Measurements from ENCODE around the gene TMEM167B. TPM values are rescaled to one million over a fixed set of nuclear protein-coding genes. Genes with fewer than 3 reads are reported as not detected.

The TMEM167B gene
- total and polyA plus RNA-seq, 9 donors = 18.2 to 58.0 (median 41.9) TPM

DNA sequence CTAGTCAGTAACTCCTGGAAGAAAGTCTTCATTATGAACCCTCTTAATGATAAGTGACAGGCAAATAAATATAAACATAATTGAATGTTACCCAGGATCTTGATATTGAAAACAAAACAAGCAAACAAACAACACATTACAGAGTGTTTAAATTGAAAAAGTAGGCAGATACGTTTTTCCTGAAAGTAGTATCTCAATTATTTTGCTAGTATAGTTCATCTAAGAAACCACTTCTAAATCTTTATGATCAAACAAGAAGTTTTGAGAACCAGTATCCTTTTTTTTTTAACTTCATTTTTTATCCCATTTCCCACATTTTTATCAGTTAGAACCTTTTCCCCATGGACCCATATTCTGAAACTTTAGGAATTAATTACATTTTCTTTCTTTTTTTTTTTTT is 45.0 kb upstream of the TMEM167B start:
- Histone ChIP-seq H3K27me3 (no peaks in the 10 kb centered on the region), H3K27ac (no peak overlapping the region), H3K4me1 (ENCODE audit: insufficient read depth) (no peaks in the 10 kb centered on the region), H3K36me3 (no peaks in the 10 kb centered on the region), H3K9me3 (no peaks in the 10 kb centered on the region), H3K4me3 (no peak overlapping the region)
- TF ChIP-seq EP300 (IDR thresholded peaks at IDR 0.05) = no peak
- TF ChIP-seq, protein P1, sequence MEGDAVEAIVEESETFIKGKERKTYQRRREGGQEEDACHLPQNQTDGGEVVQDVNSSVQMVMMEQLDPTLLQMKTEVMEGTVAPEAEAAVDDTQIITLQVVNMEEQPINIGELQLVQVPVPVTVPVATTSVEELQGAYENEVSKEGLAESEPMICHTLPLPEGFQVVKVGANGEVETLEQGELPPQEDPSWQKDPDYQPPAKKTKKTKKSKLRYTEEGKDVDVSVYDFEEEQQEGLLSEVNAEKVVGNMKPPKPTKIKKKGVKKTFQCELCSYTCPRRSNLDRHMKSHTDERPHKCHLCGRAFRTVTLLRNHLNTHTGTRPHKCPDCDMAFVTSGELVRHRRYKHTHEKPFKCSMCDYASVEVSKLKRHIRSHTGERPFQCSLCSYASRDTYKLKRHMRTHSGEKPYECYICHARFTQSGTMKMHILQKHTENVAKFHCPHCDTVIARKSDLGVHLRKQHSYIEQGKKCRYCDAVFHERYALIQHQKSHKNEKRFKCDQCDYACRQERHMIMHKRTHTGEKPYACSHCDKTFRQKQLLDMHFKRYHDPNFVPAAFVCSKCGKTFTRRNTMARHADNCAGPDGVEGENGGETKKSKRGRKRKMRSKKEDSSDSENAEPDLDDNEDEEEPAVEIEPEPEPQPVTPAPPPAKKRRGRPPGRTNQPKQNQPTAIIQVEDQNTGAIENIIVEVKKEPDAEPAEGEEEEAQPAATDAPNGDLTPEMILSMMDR (IDR thresholded peaks at IDR 0.05) = no peak
- no peak for TF ChIP-seq POLR2A (IDR thresholded peaks at IDR 0.05)
- 53 to 66% (median 60%) methylated on average over 1 of the region's 1 CpG for WGBS, 3 donors
- intact Hi-C loops (cut with DNase I) = no loop called here
- DNase-seq = no peak

DNA sequence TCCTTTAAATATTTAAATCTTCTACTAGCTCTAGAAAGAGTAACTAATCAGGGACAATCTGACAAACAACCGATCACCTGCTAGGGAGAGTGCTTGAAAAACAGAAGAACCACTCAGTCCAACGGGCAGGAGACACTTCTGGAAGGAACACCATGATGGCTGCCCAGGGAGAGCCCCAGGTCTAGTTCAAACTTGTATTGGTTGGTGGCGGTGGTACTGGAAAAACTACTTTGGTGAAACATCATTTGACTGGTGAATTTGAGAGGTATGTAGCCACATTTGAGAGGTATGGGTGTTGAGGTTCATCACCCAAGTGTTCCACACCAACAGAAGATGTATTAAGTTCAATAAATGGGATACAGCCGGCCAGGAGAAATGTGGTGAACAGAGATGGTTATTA is 43.9 kb upstream of the TMEM167B start:
- TF ChIP-seq, protein P1 (IDR thresholded peaks at IDR 0.05) = no peak
- TF ChIP-seq POLR2A (IDR thresholded peaks at IDR 0.05) (no peak), EP300 (IDR thresholded peaks at IDR 0.05) (no peak)
- Histone ChIP-seq H3K4me1 (ENCODE audit: insufficient read depth) (no peaks in the 10 kb centered on the region), H3K4me3 (no peak overlapping the region), H3K9me3 (no peaks in the 10 kb centered on the region), H3K36me3 (no peaks in the 10 kb centered on the region), H3K27me3 (no peaks in the 10 kb centered on the region), H3K27ac (no peak overlapping the region)
- intact Hi-C loops (cut with DNase I) = no loop called here
- DNase-seq = no peak
- WGBS, 3 donors = 78 to 81% (median 81%) methylated on average over 4 of the region's 4 CpGs

GRCh38 chr1:109047339-109047738 is 43.2 kb upstream of the TMEM167B start:
- no peaks in the 10 kb centered on the region for H3K9me3 ChIP-seq
- H3K27me3 ChIP-seq = no peaks in the 10 kb centered on the region
- 74 to 83% (median 81%) methylated on average over 6 of the region's 6 CpGs for WGBS, 3 donors
- no peak overlapping the region for H3K4me3 ChIP-seq
- TF ChIP-seq, protein P1 (IDR thresholded peaks at IDR 0.05) = no peak
- TF ChIP-seq POLR2A (IDR thresholded peaks at IDR 0.05) (no peak), EP300 (IDR thresholded peaks at IDR 0.05) (no peak)
- no peak overlapping the region for H3K27ac ChIP-seq
- H3K36me3 ChIP-seq = no peaks in the 10 kb centered on the region
- intact Hi-C loops (cut with DNase I) = no loop called here
- no peaks in the 10 kb centered on the region for H3K4me1 ChIP-seq (ENCODE audit: insufficient read depth)
- DNase-seq = no peak

DNA sequence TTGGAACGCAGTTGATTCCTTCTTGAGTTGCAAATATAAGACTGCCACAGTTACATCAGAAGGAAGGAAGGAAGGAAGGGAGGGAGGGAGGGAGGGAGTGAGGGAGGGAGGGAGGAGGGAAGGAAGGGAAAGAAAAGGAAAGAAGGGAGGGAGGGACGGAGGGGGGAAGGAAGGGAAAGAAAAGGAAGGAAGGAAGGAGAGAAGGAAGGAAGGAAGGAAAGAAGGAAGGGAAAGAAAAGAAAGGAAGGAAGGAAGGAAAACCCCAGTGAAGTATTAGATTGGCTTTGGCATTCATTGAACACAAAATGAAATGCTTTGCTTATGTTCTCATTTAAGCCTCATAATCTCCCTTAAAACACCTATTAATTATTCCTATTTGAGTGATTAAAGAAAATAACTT is 42.2 kb upstream of the TMEM167B start:
- Histone ChIP-seq H3K27me3 (no peaks in the 10 kb centered on the region), H3K27ac (no peak overlapping the region), H3K4me3 (no peak overlapping the region), H3K36me3 (no peaks in the 10 kb centered on the region), H3K4me1 (ENCODE audit: insufficient read depth) (no peaks in the 10 kb centered on the region), H3K9me3 (no peaks in the 10 kb centered on the region)
- intact Hi-C loops (cut with DNase I) = no loop called here
- no peak for DNase-seq
- 24 to 33% (median 32%) methylated on average over 2 of the region's 2 CpGs for WGBS, 3 donors
- no peak for TF ChIP-seq POLR2A (IDR thresholded peaks at IDR 0.05)
- TF ChIP-seq, protein P1 (IDR thresholded peaks at IDR 0.05) = no peak
- no peak for TF ChIP-seq EP300 (IDR thresholded peaks at IDR 0.05)
